ENCODE results near the gene GUCY1A2. TPM values are rescaled to one million over a fixed set of nuclear protein-coding genes. Genes with fewer than 3 reads are reported as not detected.

The GUCY1A2 gene
- total and polyA plus RNA-seq, 12 donors = 0.68 to 18.5 (median 8.1) TPM

- no peak for DNase-seq
- Histone ChIP-seq H3K36me3 (no peaks in the 10 kb centered on the region), H3K4me3 (no peak overlapping the region), H3K27ac (no peak overlapping the region), H3K27me3 (no peaks in the 10 kb centered on the region), H3K4me1 (no peaks in the 10 kb centered on the region), H3K9me3 (peaks cover 0 to 7% (median 0%) of the 10 kb centered on the region in 11 donors)
- WGBS, 2 donors = 9 to 20% methylated on average over 1 of the region's 1 CpG
- ATAC-seq = no peak
- intact Hi-C loops (cut with DNase I) = no loop called here
- no peak for TF ChIP-seq CTCF (IDR thresholded peaks at IDR 0.05)
Observed at GRCh38 chr11:106761240-106761639, 257.0 kb downstream of the GUCY1A2 start.

GRCh38 chr11:106748059-106748458 lies 270.2 kb downstream of the GUCY1A2 start:
- no peak overlapping the region for H3K27ac ChIP-seq
- H3K4me3 ChIP-seq = no peak overlapping the region
- no peaks in the 10 kb centered on the region for H3K27me3 ChIP-seq
- no peak for TF ChIP-seq CTCF (IDR thresholded peaks at IDR 0.05)
- WGBS, 2 donors = 79 to 94% methylated on average over 1 of the region's 1 CpG
- DNase-seq = no peak
- no peaks in the 10 kb centered on the region for H3K4me1 ChIP-seq
- no peaks in the 10 kb centered on the region for H3K36me3 ChIP-seq
- H3K9me3 ChIP-seq = peaks cover 0 to 7% (median 0%) of the 10 kb centered on the region in 11 donors
- ATAC-seq = no peak
- intact Hi-C loops (cut with DNase I) = no loop called here

GRCh38 chr11:106745941-106746340 lies 272.3 kb downstream of the GUCY1A2 start:
- H3K36me3 ChIP-seq = no peaks in the 10 kb centered on the region
- 67% methylated on average over 1 of the region's 1 CpG for WGBS, 2 donors
- no peak for TF ChIP-seq CTCF (IDR thresholded peaks at IDR 0.05)
- no peak for ATAC-seq
- no peaks in the 10 kb centered on the region for H3K9me3 ChIP-seq
- no peaks in the 10 kb centered on the region for H3K27me3 ChIP-seq
- no peak overlapping the region for H3K27ac ChIP-seq
- no peak overlapping the region for H3K4me3 ChIP-seq
- H3K4me1 ChIP-seq = no peaks in the 10 kb centered on the region
- no peak for DNase-seq
- intact Hi-C loops (cut with DNase I) = no loop called here

- no peaks in the 10 kb centered on the region for H3K4me1 ChIP-seq
- peak in 1 of 8 donors; percentile 63 for ATAC-seq
- no peaks in the 10 kb centered on the region for H3K36me3 ChIP-seq
- intact Hi-C loops (cut with DNase I) = loop anchor here in 1 of 10 donors (10.0 kb wide), 1 partner anchor 281 kb away; the partner anchor contains the start of gene GUCY1A2
- peaks cover 0 to 29% (median 6%) of the 10 kb centered on the region in 11 donors for H3K9me3 ChIP-seq
- H3K27me3 ChIP-seq = no peaks in the 10 kb centered on the region
- 48 to 67% methylated on average over 4 of the region's 4 CpGs for WGBS, 2 donors
- H3K4me3 ChIP-seq = no peak overlapping the region
- no peak overlapping the region for H3K27ac ChIP-seq
- TF ChIP-seq CTCF (IDR thresholded peaks at IDR 0.05) = no peak
- no peak for DNase-seq
Observed at GRCh38 chr11:106733635-106734034, 284.6 kb downstream of the GUCY1A2 start.
